Astrocyte (in vitro differentiated cells and primary cell): ENCODE data around the gene TP73.

Source experiments
- CTCF ChIP-seq: IDR thresholded peaks from 2 replicates; pipeline ENCODE4 v1.5.1; 2011; ENCODE audit warnings: low read depth, mild to moderate bottlenecking, inconsistent platforms, low read length, moderate library complexity; ENCODE audit not compliant: insufficient read depth
- EZH2 ChIP-seq: IDR thresholded peaks from 2 replicates; pipeline ENCODE4 v1.6.1; 2012; ENCODE audit warnings: mild to moderate bottlenecking, low read length, inconsistent platforms; ENCODE audit not compliant: insufficient read depth

GRCh38 chr1:3759796-3760195 lies 107.5 kb downstream of the TP73 start:
- no peak for TF ChIP-seq CTCF
- TF ChIP-seq EZH2 = no peak
